HG02938 (cell line): ENCODE measurements around the gene CAMKK1.
"Not testable (repeated sequence)": the region's sequence is repeated elsewhere in the genome, so short reads cannot be mapped to it uniquely, and the experiment has no call there.

Source experiments
- ATAC-seq: cut with Tn5 transposase; IDR thresholded peaks from one replicate; pipeline ENCODE4 v1.9.1; 2021; ENCODE audit warnings: mild to moderate bottlenecking, moderate library complexity; ENCODE audit not compliant: unreplicated experiment

The CAMKK1 gene

GRCh38 chr17:3848229-3848835 lies 44.5 kb downstream of the CAMKK1 start:
- no peak for ATAC-seq

- no peak for ATAC-seq
Measured at GRCh38 chr17:3847165-3847670, 45.6 kb downstream of the CAMKK1 start.

GRCh38 chr17:3846437-3847164 lies 46.3 kb downstream of the CAMKK1 start:
- no peak for ATAC-seq

- ATAC-seq, result peak; percentile 85
Measured at GRCh38 chr17:3845621-3846436, 47.0 kb downstream of the CAMKK1 start, which contains the start of gene NCBP3. Gene NCBP3, minus strand, starts transcription at chr17:3846246. Its CDS starts 23 bp downstream, at chr17:3846223.

GRCh38 chr17:3845291-3845620 lies 47.6 kb downstream of the CAMKK1 start:
- ATAC-seq, result peak; percentile 19

GRCh38 chr17:3844556-3844955 lies 48.3 kb downstream of the CAMKK1 start:
- not testable (repeated sequence) for ATAC-seq

- no peak for ATAC-seq
Measured at GRCh38 chr17:3843935-3844516, 48.8 kb downstream of the CAMKK1 start.

- ATAC-seq, result no peak
Measured at GRCh38 chr17:3838206-3838605, 54.6 kb downstream of the CAMKK1 start.

- ATAC-seq, result no peak
Measured at GRCh38 chr17:3836551-3836950, 56.3 kb downstream of the CAMKK1 start.

GRCh38 chr17:3835410-3836229 lies 57.2 kb downstream of the CAMKK1 start:
- no peak for ATAC-seq

GRCh38 chr17:3834811-3835210 lies 58.0 kb downstream of the CAMKK1 start:
- ATAC-seq, result no peak

- no peak for ATAC-seq
Measured at GRCh38 chr17:3828852-3829232, 64.0 kb downstream of the CAMKK1 start.

- no peak for ATAC-seq
Measured at GRCh38 chr17:3828151-3828851, 64.6 kb downstream of the CAMKK1 start.

- no peak for ATAC-seq
Measured at GRCh38 chr17:3827124-3827773, 65.6 kb downstream of the CAMKK1 start.

- ATAC-seq, result no peak
Measured at GRCh38 chr17:3826191-3826590, 66.7 kb downstream of the CAMKK1 start.

- ATAC-seq, result no peak
Measured at GRCh38 chr17:3821101-3821500, 71.8 kb downstream of the CAMKK1 start.

GRCh38 chr17:3818786-3819185 lies 74.1 kb downstream of the CAMKK1 start:
- no peak for ATAC-seq

GRCh38 chr17:3817851-3818605 lies 74.8 kb downstream of the CAMKK1 start:
- no peak for ATAC-seq

- no peak for ATAC-seq
Measured at GRCh38 chr17:3815925-3816324, 76.9 kb downstream of the CAMKK1 start.
